HEK293 (cell line): ENCODE measurements around the gene RTF2.

ENCODE experiments used
- CTCF ChIA-PET: fragments of 350-600 bp; formaldehyde crosslinking; extraction: SDS; loops from one replicate; lab custom pipeline; 2021; ENCODE audit warnings: antibody characterized with exemption; lab: Yijun Ruan, JAX
- POLR2A ChIA-PET: fragments of 300-600 bp; formaldehyde crosslinking; extraction: SDS; loops from one replicate; lab custom pipeline; 2020; ENCODE audit warnings: antibody characterized with exemption, inconsistent platforms; lab: Yijun Ruan, JAX
- H3K27ac ChIP-seq: fragments of 200-500 bp; sonication (Bioruptor generic); 2 replicates; pipeline ENCODE4 v1.5.1; 2014; ENCODE audit warnings: low read depth, low read length, control low read depth, inconsistent platforms; ENCODE audit errors: extremely low read depth
- H3K36me3 ChIP-seq, 2 experiments: fragments of 200-500 bp in 1 of 2; sonication (Bioruptor generic) in 1 of 2; 1 replicate in 1 of 2; 2 replicates in 1 of 2; pipeline ENCODE4 v1.5.1; 2014 to 2017; ENCODE audit warnings: inconsistent platforms in 2 of 2, low read length in 2 of 2; ENCODE audit not compliant: control insufficient read depth in 2 of 2, insufficient read depth in 1 of 2
- H3K4me1 ChIP-seq: fragments of 200-500 bp; sonication (Bioruptor generic); 2 replicates; pipeline ENCODE4 v1.5.1; 2014; ENCODE audit warnings: mild to moderate bottlenecking, low read length, inconsistent platforms; ENCODE audit not compliant: control insufficient read depth, insufficient read depth
- H3K4me3 ChIP-seq: 2 replicates; pipeline ENCODE4 v1.5.1; 2011; ENCODE audit warnings: low read depth, mild to moderate bottlenecking, control low read depth, low read length, moderate library complexity
- H3K9me3 ChIP-seq: fragments of 200-500 bp; sonication (Bioruptor generic); 2 replicates; pipeline ENCODE4 v1.5.1; 2014; ENCODE audit warnings: low read depth, low read length, inconsistent platforms; ENCODE audit not compliant: control insufficient read depth, insufficient read depth
- FEZF1 ChIP-seq: fragments of 450-650 bp; formaldehyde crosslinking; IDR thresholded peaks from 2 replicates; pipeline ENCODE4 v1.5.1; 2016; ENCODE audit warnings: missing biosample characterization, missing genetic modification characterization
- GLI2 ChIP-seq: fragments of 450-650 bp; formaldehyde crosslinking; IDR thresholded peaks from 2 replicates; pipeline ENCODE4; 2017; ENCODE audit warnings: missing biosample characterization, missing genetic modification characterization, low read depth, borderline replicate concordance
- GLIS2 ChIP-seq: fragments of 450-650 bp; formaldehyde crosslinking; IDR thresholded peaks from 2 replicates; pipeline ENCODE4 v1.5.1; 2016; ENCODE audit warnings: missing biosample characterization, missing genetic modification characterization
- HOXA7 ChIP-seq: sonication (generic); formaldehyde crosslinking; IDR thresholded peaks from 2 replicates; pipeline ENCODE4 v1.8.1; 2022; ENCODE audit warnings: missing genetic modification reagents, borderline replicate concordance
- KLF1 ChIP-seq: fragments of 450-650 bp; formaldehyde crosslinking; IDR thresholded peaks from 2 replicates; pipeline ENCODE4 v1.5.1; 2016; ENCODE audit warnings: missing biosample characterization, missing genetic modification characterization
- KLF8 ChIP-seq: fragments of 450-650 bp; formaldehyde crosslinking; IDR thresholded peaks from 2 replicates; pipeline ENCODE4 v1.5.1; 2016; ENCODE audit warnings: missing biosample characterization, missing genetic modification characterization
- YY1 ChIP-seq: fragments of 450-650 bp; formaldehyde crosslinking; IDR thresholded peaks from 2 replicates; pipeline ENCODE4 v1.5.1; 2018; ENCODE audit warnings: missing biosample characterization, missing genetic modification characterization
- YY2 ChIP-seq: fragments of 450-650 bp; formaldehyde crosslinking; IDR thresholded peaks from 2 replicates; pipeline ENCODE4 v1.5.1; 2016; ENCODE audit warnings: missing biosample characterization, missing genetic modification characterization
- ZBTB1 ChIP-seq: fragments of 450-650 bp; formaldehyde crosslinking; IDR thresholded peaks from 2 replicates; pipeline ENCODE4 v1.5.1; 2016; ENCODE audit warnings: missing biosample characterization, missing genetic modification characterization
- ZBTB48 ChIP-seq: fragments of 450-650 bp; formaldehyde crosslinking; IDR thresholded peaks from 2 replicates; pipeline ENCODE4 v1.5.1; 2016; ENCODE audit warnings: missing biosample characterization, missing genetic modification characterization
- ZNF114 ChIP-seq: fragments of 450-650 bp; formaldehyde crosslinking; IDR thresholded peaks from 2 replicates; pipeline ENCODE4 v1.5.0; 2017; ENCODE audit warnings: missing biosample characterization, missing genetic modification characterization
- ZNF132 ChIP-seq: fragments of 450-650 bp; formaldehyde crosslinking; IDR thresholded peaks from 2 replicates; pipeline ENCODE4 v1.5.1; 2017; ENCODE audit warnings: missing biosample characterization, missing genetic modification characterization, borderline replicate concordance
- ZNF146 ChIP-seq: fragments of 450-650 bp; formaldehyde crosslinking; IDR thresholded peaks from 2 replicates; pipeline ENCODE4 v1.5.1; 2016; ENCODE audit warnings: missing biosample characterization, missing genetic modification characterization
- ZNF239 ChIP-seq: fragments of 450-650 bp; formaldehyde crosslinking; IDR thresholded peaks from 2 replicates; pipeline ENCODE4 v1.5.1; 2016; ENCODE audit warnings: missing biosample characterization, missing genetic modification characterization
- ZNF473 ChIP-seq: fragments of 450-650 bp; formaldehyde crosslinking; IDR thresholded peaks from 2 replicates; pipeline ENCODE4 v1.5.1; 2017; ENCODE audit warnings: missing biosample characterization, missing genetic modification characterization
- ZNF48 ChIP-seq: fragments of 450-650 bp; formaldehyde crosslinking; IDR thresholded peaks from 2 replicates; pipeline ENCODE4 v1.5.1; 2016; ENCODE audit warnings: missing biosample characterization, missing genetic modification characterization
- ZNF514 ChIP-seq: fragments of 450-650 bp; formaldehyde crosslinking; IDR thresholded peaks from 2 replicates; pipeline ENCODE4 v1.5.1; 2016; ENCODE audit warnings: missing biosample characterization, missing genetic modification characterization
- ZNF529 ChIP-seq: fragments of 450-650 bp; formaldehyde crosslinking; IDR thresholded peaks from 2 replicates; pipeline ENCODE4 v1.5.1; 2017; ENCODE audit warnings: missing genetic modification characterization, missing biosample characterization; ENCODE audit not compliant: insufficient replicate concordance
- ZNF544 ChIP-seq: fragments of 450-650 bp; formaldehyde crosslinking; IDR thresholded peaks from 2 replicates; pipeline ENCODE4 v1.5.0; 2017; ENCODE audit warnings: missing biosample characterization, missing genetic modification characterization
- ZNF585B ChIP-seq: fragments of 450-650 bp; formaldehyde crosslinking; IDR thresholded peaks from 2 replicates; pipeline ENCODE4 v1.5.1; 2016; ENCODE audit warnings: missing biosample characterization, missing genetic modification characterization
- ZNF624 ChIP-seq: fragments of 450-650 bp; formaldehyde crosslinking; IDR thresholded peaks from 2 replicates; pipeline ENCODE4 v1.5.1; 2017; ENCODE audit warnings: missing biosample characterization, missing genetic modification characterization
- ZNF768 ChIP-seq: fragments of 450-650 bp; formaldehyde crosslinking; IDR thresholded peaks from 2 replicates; pipeline ENCODE4 v1.5.1; 2018; ENCODE audit warnings: missing biosample characterization, mild to moderate bottlenecking, missing genetic modification characterization
- ZNF777 ChIP-seq: fragments of 450-650 bp; formaldehyde crosslinking; IDR thresholded peaks from 2 replicates; pipeline ENCODE4 v1.5.1; 2017; ENCODE audit warnings: missing biosample characterization, missing genetic modification characterization, borderline replicate concordance
- TF ChIP-seq, protein P1 (sequence below): fragments of 450-650 bp; formaldehyde crosslinking; IDR thresholded peaks from 2 replicates; pipeline ENCODE4 v1.5.1; 2016; ENCODE audit warnings: missing biosample characterization, missing genetic modification characterization, borderline replicate concordance
- TF ChIP-seq, protein P2 (sequence below): fragments of 450-650 bp; formaldehyde crosslinking; IDR thresholded peaks from 2 replicates; pipeline ENCODE4 v1.5.1; 2016; ENCODE audit warnings: missing biosample characterization, missing genetic modification characterization

The RTF2 gene

DNA sequence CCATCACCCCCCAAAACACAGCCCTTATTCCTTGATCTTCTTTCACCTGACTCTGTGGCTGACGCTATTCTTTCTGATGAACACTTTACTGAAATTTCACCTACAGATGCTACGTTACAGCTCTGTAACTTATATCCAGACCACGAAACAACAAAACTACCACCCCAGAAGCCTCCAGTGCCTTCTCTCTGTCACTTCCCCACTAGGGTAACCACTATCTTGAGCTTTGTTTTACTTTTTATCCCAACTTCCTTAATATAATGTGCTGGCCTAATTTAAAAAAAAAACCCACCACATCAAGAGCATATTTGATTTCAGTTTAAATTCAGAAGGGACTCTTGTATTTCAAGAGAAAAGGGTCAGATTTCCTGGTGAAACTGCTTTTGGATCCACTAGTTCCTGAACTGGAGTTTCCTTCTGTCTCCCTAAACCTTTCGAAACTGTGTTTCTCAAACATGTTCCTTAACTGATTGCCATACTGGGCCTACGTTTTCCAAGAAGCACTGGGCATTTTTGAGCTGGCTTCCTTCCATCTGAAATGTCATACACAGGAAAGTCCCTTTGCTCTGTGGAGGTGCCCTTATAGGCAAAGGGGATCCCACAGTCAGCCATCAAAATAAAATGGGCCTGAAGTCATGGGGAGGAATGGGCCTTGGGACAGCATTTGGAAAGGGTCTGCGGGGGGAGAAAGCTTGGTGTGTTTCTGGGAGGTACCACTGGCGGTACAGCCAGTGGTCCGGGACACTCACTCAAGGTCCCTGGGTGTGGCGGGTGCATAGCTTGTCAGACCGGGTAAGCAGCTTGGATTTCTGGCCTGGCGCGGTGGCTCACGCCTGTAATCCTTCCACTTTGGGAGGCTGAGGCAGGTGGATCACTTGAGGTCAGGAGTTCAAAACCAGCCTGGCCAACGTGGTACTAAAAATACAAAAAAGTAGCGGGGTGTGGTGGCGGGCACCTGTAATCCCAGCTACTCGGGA lies 25.8 kb upstream of the RTF2 start:
- Histone ChIP-seq H3K4me3 (no peak overlapping the region), H3K4me1 (no peaks in the 10 kb centered on the region), H3K9me3 (no peaks in the 10 kb centered on the region), H3K36me3 (no peaks in the 10 kb centered on the region), H3K27ac (no peak overlapping the region)
- ChIA-PET POLR2A (no interaction called here), CTCF (no interaction called here)
- TF ChIP-seq ZNF239 = no peak
- no peak for TF ChIP-seq ZNF544
- TF ChIP-seq ZBTB1 (tag by site-specific recombination) = no peak
- TF ChIP-seq KLF1 (tag by site-specific recombination) = no peak
- no peak for TF ChIP-seq ZBTB48 (tag by site-specific recombination)
- no peak for TF ChIP-seq GLI2 (tag by site-specific recombination)
- no peak for TF ChIP-seq ZNF114
- TF ChIP-seq, protein P1, sequence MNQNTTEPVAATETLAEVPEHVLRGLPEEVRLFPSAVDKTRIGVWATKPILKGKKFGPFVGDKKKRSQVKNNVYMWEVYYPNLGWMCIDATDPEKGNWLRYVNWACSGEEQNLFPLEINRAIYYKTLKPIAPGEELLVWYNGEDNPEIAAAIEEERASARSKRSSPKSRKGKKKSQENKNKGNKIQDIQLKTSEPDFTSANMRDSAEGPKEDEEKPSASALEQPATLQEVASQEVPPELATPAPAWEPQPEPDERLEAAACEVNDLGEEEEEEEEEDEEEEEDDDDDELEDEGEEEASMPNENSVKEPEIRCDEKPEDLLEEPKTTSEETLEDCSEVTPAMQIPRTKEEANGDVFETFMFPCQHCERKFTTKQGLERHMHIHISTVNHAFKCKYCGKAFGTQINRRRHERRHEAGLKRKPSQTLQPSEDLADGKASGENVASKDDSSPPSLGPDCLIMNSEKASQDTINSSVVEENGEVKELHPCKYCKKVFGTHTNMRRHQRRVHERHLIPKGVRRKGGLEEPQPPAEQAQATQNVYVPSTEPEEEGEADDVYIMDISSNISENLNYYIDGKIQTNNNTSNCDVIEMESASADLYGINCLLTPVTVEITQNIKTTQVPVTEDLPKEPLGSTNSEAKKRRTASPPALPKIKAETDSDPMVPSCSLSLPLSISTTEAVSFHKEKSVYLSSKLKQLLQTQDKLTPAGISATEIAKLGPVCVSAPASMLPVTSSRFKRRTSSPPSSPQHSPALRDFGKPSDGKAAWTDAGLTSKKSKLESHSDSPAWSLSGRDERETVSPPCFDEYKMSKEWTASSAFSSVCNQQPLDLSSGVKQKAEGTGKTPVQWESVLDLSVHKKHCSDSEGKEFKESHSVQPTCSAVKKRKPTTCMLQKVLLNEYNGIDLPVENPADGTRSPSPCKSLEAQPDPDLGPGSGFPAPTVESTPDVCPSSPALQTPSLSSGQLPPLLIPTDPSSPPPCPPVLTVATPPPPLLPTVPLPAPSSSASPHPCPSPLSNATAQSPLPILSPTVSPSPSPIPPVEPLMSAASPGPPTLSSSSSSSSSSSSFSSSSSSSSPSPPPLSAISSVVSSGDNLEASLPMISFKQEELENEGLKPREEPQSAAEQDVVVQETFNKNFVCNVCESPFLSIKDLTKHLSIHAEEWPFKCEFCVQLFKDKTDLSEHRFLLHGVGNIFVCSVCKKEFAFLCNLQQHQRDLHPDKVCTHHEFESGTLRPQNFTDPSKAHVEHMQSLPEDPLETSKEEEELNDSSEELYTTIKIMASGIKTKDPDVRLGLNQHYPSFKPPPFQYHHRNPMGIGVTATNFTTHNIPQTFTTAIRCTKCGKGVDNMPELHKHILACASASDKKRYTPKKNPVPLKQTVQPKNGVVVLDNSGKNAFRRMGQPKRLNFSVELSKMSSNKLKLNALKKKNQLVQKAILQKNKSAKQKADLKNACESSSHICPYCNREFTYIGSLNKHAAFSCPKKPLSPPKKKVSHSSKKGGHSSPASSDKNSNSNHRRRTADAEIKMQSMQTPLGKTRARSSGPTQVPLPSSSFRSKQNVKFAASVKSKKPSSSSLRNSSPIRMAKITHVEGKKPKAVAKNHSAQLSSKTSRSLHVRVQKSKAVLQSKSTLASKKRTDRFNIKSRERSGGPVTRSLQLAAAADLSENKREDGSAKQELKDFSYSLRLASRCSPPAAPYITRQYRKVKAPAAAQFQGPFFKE = no peak
- no peak for TF ChIP-seq ZNF473 (tag by site-specific recombination)
- TF ChIP-seq ZNF514 (tag by site-specific recombination) = no peak
- no peak for TF ChIP-seq ZNF777 (tag by site-specific recombination)
- TF ChIP-seq ZNF624 (tag by site-specific recombination) = no peak
- TF ChIP-seq ZNF585B = no peak
- no peak for TF ChIP-seq ZNF768 (tag by site-specific recombination)

DNA sequence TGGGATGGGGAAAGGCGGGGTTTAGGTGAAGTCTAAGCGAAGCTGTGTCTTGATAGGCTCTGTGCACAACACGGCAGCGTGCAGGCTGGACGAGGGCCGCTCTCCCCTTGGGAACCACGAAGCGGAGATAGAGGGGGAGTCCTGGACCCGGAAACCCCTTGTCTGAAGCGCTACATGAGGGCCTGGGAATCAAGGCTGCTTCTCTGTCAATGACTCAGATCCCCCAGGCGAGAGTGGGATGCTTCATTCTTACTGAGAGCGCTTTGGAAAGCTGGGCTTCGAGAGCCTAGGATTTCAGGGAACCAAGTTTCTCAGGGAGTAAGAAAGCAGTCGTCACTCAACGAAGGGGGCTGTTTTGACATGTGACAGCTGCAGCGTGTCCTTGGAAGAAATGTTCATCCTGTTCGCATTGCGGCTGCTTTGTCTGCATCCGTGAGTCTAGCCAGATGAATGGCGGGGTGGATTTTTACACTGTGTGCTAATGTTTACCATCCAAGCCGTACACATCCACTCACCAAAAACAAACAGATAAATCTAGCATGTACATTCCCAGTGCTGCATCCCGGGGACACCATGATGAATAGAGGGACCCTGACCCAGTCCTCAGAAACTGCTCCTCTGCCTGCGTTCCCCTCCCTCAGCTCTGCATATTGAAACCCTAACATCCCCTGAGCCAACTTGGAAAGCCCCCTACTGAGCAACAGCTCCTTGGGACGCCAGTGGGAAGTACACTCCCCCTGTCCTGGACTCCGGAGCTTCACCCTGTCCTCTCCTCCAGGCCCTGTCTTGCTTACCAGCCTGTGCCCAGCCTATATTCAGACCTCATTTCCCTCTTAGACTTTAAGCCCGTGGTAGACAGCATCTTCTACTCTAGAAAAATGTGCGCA lies 24.5 kb upstream of the RTF2 start:
- H3K36me3 ChIP-seq = no peaks in the 10 kb centered on the region
- H3K9me3 ChIP-seq = no peaks in the 10 kb centered on the region
- H3K27ac ChIP-seq = no peak overlapping the region
- POLR2A ChIA-PET = no interaction called here
- CTCF ChIA-PET = interaction anchor here (0.7 kb wide), 1 partner anchor 46 kb away, joined by 4 read pairs; no protein-coding TSS in a partner anchor
- H3K4me3 ChIP-seq = no peak overlapping the region
- H3K4me1 ChIP-seq = no peaks in the 10 kb centered on the region
- no peak for TF ChIP-seq ZNF529
- TF ChIP-seq, protein P2, sequence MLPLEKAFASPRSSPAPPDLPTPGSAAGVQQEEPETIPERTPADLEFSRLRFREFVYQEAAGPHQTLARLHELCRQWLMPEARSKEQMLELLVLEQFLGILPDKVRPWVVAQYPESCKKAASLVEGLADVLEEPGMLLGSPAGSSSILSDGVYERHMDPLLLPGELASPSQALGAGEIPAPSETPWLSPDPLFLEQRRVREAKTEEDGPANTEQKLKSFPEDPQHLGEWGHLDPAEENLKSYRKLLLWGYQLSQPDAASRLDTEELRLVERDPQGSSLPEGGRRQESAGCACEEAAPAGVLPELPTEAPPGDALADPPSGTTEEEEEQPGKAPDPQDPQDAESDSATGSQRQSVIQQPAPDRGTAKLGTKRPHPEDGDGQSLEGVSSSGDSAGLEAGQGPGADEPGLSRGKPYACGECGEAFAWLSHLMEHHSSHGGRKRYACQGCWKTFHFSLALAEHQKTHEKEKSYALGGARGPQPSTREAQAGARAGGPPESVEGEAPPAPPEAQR = no peak
- no peak for TF ChIP-seq FEZF1 (tag by site-specific recombination)
- TF ChIP-seq ZNF48 = no peak
- no peak for TF ChIP-seq KLF8 (tag by site-specific recombination)
- TF ChIP-seq HOXA7 (CRISPR knock-in tag) = no peak
- no peak for TF ChIP-seq ZNF132 (tag by site-specific recombination)
- no peak for TF ChIP-seq ZNF768 (tag by site-specific recombination)
- no peak for TF ChIP-seq YY1 (tag by site-specific recombination)
- no peak for TF ChIP-seq ZNF146 (tag by site-specific recombination)
- no peak for TF ChIP-seq YY2
- no peak for TF ChIP-seq GLIS2 (tag by site-specific recombination)
